ENCODE measurements around the gene RYR1.

RYR1 gene

DNA sequence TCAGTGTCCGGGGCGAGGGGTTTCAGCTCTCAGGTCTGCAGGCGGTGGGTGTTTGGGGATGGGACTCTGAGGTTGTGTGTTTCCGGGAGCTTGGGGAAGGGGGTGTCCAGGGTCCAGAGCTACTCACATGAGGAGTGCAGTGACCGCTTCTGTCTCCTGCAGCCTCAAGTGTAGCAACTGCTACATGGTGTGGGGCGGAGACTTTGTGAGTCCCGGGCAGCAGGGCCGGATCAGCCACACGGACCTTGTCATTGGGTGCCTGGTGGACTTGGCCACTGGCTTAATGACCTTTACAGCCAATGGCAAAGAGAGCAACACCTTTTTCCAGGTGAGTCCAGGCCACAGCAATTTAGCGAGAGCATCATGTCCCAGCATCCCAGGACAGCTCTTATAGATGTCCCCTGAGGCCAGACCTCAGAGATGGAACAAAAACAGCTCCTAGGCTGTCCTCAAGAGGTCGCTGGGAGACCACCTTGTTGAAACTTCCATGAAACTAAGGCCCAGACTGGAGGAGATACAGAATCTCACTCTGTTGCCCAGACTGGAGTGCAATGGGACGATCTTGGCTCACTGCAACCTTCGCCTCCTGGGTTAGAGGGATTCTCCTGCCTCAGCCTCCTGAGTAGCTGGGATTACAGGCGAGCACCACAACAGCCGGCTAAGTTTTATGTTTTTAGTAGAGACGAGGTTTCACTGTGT, 44.9 kb downstream of the RYR1 start:
- no peaks in the 10 kb centered on the region for H4K20me1 ChIP-seq (ENCODE audit: insufficient read depth, low read length)
- no peaks in the 10 kb centered on the region for H3K9me2 ChIP-seq (replicated peaks; ENCODE audit: insufficient read depth, low read length)
- no peak overlapping the region for H3K4me3 ChIP-seq (ENCODE audit: low read length)
- H3K27me3 ChIP-seq (replicated peaks; ENCODE audit: insufficient read depth, low read length) = peaks cover 66% of the 10 kb centered on the region
- no peaks in the 10 kb centered on the region for H3F3A ChIP-seq (ENCODE audit: insufficient read depth, low read length)
- H3K4me1 ChIP-seq (ENCODE audit: low read length) = no peaks in the 10 kb centered on the region
- no peak for TF ChIP-seq EZH2 (optimal IDR thresholded peaks at IDR 0.05; ENCODE audit: low read depth, low read length)
- TF ChIP-seq, protein P1, sequence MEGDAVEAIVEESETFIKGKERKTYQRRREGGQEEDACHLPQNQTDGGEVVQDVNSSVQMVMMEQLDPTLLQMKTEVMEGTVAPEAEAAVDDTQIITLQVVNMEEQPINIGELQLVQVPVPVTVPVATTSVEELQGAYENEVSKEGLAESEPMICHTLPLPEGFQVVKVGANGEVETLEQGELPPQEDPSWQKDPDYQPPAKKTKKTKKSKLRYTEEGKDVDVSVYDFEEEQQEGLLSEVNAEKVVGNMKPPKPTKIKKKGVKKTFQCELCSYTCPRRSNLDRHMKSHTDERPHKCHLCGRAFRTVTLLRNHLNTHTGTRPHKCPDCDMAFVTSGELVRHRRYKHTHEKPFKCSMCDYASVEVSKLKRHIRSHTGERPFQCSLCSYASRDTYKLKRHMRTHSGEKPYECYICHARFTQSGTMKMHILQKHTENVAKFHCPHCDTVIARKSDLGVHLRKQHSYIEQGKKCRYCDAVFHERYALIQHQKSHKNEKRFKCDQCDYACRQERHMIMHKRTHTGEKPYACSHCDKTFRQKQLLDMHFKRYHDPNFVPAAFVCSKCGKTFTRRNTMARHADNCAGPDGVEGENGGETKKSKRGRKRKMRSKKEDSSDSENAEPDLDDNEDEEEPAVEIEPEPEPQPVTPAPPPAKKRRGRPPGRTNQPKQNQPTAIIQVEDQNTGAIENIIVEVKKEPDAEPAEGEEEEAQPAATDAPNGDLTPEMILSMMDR (IDR thresholded peaks at IDR 0.05; ENCODE audit: low read length) = 0 out of 2 replicates have a peak, but pooled peaks have one; percentile 6
- no peaks in the 10 kb centered on the region for H3K36me3 ChIP-seq (replicated peaks; ENCODE audit: insufficient read depth, low read length)
- H2AFZ ChIP-seq (ENCODE audit: low read length) = no peak overlapping the region
- no peak overlapping the region for H3K27ac ChIP-seq (ENCODE audit: low read length)
- no peaks in the 10 kb centered on the region for H3K79me2 ChIP-seq (ENCODE audit: low read length)
- no peaks in the 10 kb centered on the region for H3K9me3 ChIP-seq (replicated peaks; ENCODE audit: insufficient read depth, low read length)
- H3K9ac ChIP-seq (ENCODE audit: low read length) = no peak overlapping the region
- no peak overlapping the region for H3K4me2 ChIP-seq (ENCODE audit: low read depth, low read length)
- no peak for DNase-seq

DNA sequence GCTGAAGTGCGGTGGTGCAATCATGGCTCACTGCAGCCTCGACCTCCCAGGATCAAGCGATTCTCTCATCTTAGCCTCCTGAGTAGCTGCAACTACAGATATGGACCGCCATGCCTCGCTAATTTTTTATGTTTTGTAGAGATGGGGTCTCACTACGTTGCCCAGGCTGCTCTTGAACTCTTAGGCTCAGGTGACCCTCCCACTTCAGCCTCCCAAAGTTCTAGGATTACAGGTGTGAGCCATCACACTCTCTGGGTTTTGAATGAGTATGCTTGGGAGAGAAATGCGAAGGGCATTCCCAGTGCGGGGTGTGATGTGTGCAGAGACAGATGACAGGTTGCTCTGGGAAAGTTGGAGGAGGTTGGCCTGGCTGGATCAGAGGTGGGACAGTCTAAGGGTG, 49.0 kb downstream of the RYR1 start:
- H4K20me1 ChIP-seq (ENCODE audit: insufficient read depth, low read length) = no peaks in the 10 kb centered on the region
- H3K9me2 ChIP-seq (replicated peaks; ENCODE audit: insufficient read depth, low read length) = no peaks in the 10 kb centered on the region
- no peak overlapping the region for H2AFZ ChIP-seq (ENCODE audit: low read length)
- H3K27ac ChIP-seq (ENCODE audit: low read length) = no peak overlapping the region
- peaks cover 62% of the 10 kb centered on the region for H3K27me3 ChIP-seq (replicated peaks; ENCODE audit: insufficient read depth, low read length)
- H3K4me1 ChIP-seq (ENCODE audit: low read length) = no peaks in the 10 kb centered on the region
- TF ChIP-seq EZH2phosphoT487 (IDR thresholded peaks at IDR 0.05; ENCODE audit: low read length) = no peak
- TF ChIP-seq, protein P1 (IDR thresholded peaks at IDR 0.05; ENCODE audit: low read length) = no peak
- TF ChIP-seq EZH2 (optimal IDR thresholded peaks at IDR 0.05; ENCODE audit: low read depth, low read length) = no peak
- H3F3A ChIP-seq (ENCODE audit: insufficient read depth, low read length) = no peaks in the 10 kb centered on the region
- no peak overlapping the region for H3K9ac ChIP-seq (ENCODE audit: low read length)
- H3K79me2 ChIP-seq (ENCODE audit: low read length) = no peaks in the 10 kb centered on the region
- no peaks in the 10 kb centered on the region for H3K9me3 ChIP-seq (replicated peaks; ENCODE audit: insufficient read depth, low read length)
- no peak overlapping the region for H3K4me2 ChIP-seq (ENCODE audit: low read depth, low read length)
- no peak for DNase-seq
- no peak overlapping the region for H3K4me3 ChIP-seq (ENCODE audit: low read length)
- H3K36me3 ChIP-seq (replicated peaks; ENCODE audit: insufficient read depth, low read length) = no peaks in the 10 kb centered on the region

DNA sequence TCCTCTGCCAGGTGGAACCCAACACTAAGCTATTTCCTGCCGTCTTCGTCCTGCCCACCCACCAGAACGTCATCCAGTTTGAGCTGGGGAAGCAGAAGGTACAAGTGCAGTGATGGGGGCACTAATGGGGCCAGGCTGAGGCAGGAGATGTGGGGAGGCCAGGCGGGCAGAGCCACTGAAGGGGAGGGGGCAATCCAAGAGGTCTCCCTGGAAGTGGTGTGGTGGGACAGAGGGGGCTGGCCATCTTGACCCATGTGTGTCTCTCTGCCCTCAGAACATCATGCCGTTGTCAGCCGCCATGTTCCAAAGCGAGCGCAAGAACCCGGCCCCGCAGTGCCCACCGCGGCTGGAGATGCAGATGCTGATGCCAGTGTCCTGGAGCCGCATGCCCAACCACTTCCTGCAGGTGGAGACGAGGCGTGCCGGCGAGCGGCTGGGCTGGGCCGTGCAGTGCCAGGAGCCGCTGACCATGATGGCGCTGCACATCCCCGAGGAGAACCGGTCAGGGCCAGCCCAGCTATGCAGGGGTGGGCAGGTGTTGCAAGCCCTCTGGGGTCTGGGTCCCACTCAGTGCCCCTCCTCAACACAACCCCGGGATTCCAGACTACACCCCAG, 49.6 kb downstream of the RYR1 start:
- Histone ChIP-seq H3K27ac (ENCODE audit: low read length) (no peak overlapping the region), H3K9me3 (replicated peaks; ENCODE audit: insufficient read depth, low read length) (no peaks in the 10 kb centered on the region), H3K27me3 (replicated peaks; ENCODE audit: insufficient read depth, low read length) (peaks cover 56% of the 10 kb centered on the region), H3F3A (ENCODE audit: insufficient read depth, low read length) (no peaks in the 10 kb centered on the region), H3K9ac (ENCODE audit: low read length) (no peak overlapping the region), H3K79me2 (ENCODE audit: low read length) (no peaks in the 10 kb centered on the region), H3K4me1 (ENCODE audit: low read length) (no peaks in the 10 kb centered on the region), H3K9me2 (replicated peaks; ENCODE audit: insufficient read depth, low read length) (no peaks in the 10 kb centered on the region), H3K4me2 (ENCODE audit: low read depth, low read length) (no peak overlapping the region), H4K20me1 (ENCODE audit: insufficient read depth, low read length) (no peaks in the 10 kb centered on the region), H3K36me3 (replicated peaks; ENCODE audit: insufficient read depth, low read length) (no peaks in the 10 kb centered on the region), H3K4me3 (ENCODE audit: low read length) (no peak overlapping the region), H2AFZ (ENCODE audit: low read length) (no peak overlapping the region)
- TF ChIP-seq, protein P1 (IDR thresholded peaks at IDR 0.05; ENCODE audit: low read length) = no peak
- TF ChIP-seq EZH2phosphoT487 (IDR thresholded peaks at IDR 0.05; ENCODE audit: low read length) = no peak
- no peak for TF ChIP-seq EZH2 (optimal IDR thresholded peaks at IDR 0.05; ENCODE audit: low read depth, low read length)
- DNase-seq = no peak

All from MM.1S (cell line).